Hepatocyte (in vitro differentiated cells): Measurements from ENCODE around the gene SET. TPM values are rescaled to one million over a fixed set of nuclear protein-coding genes. Genes with fewer than 3 reads are reported as not detected.
"Not testable (repeated sequence)": the region's sequence is repeated elsewhere in the genome, so short reads cannot be mapped to it uniquely, and the experiment has no call there.

Experiments
- DNase-seq: peaks from one replicate; pipeline ENCODE4 v3.0.0-alpha.2; 2016; ENCODE audit warnings: low spot score
- H2AFZ ChIP-seq: fragments of 200-600 bp; sonication (generic); 2 replicates; pipeline ENCODE4 v1.6.0; 2016; ENCODE audit warnings: antibody characterized with exemption, mild to moderate bottlenecking
- H3K27ac ChIP-seq: fragments of 200-600 bp; sonication (generic); 2 replicates; pipeline ENCODE4 v1.5.1; 2016; ENCODE audit warnings: mild to moderate bottlenecking
- H3K27me3 ChIP-seq: fragments of 200-600 bp; sonication (generic); 2 replicates; pipeline ENCODE4 v1.6.1; 2016
- H3K36me3 ChIP-seq: fragments of 200-600 bp; sonication (generic); replicated peaks from 2 replicates; pipeline ENCODE4 v1.5.1; 2016; ENCODE audit warnings: low read depth; ENCODE audit not compliant: insufficient read depth
- H3K4me1 ChIP-seq: fragments of 200-600 bp; sonication (generic); 2 replicates; pipeline ENCODE4 v1.5.1; 2016; ENCODE audit warnings: mild to moderate bottlenecking, moderate library complexity; ENCODE audit not compliant: insufficient read depth
- H3K4me2 ChIP-seq: fragments of 200-600 bp; sonication (generic); 2 replicates; pipeline ENCODE4 v1.6.0; 2016
- H3K4me3 ChIP-seq: fragments of 200-600 bp; sonication (generic); 2 replicates; pipeline ENCODE4 v1.5.1; 2016; ENCODE audit warnings: mild to moderate bottlenecking
- H3K79me2 ChIP-seq: fragments of 200-600 bp; sonication (generic); 2 replicates; pipeline ENCODE4 v1.6.0; 2017; ENCODE audit warnings: mild to moderate bottlenecking
- H3K9me2 ChIP-seq: fragments of 200-600 bp; sonication (generic); replicated peaks from 2 replicates; pipeline ENCODE4 v1.6.0; 2017; ENCODE audit warnings: mild to moderate bottlenecking; ENCODE audit not compliant: insufficient read depth
- H3K9me3 ChIP-seq: fragments of 200-600 bp; sonication (generic); 2 replicates; pipeline ENCODE4 v1.5.1; 2016; ENCODE audit warnings: low read depth, mild to moderate bottlenecking
- H4K20me1 ChIP-seq: fragments of 200-600 bp; sonication (generic); 2 replicates; pipeline ENCODE4 v1.6.0; 2016; ENCODE audit warnings: mild to moderate bottlenecking; ENCODE audit not compliant: insufficient read depth, poor library complexity, severe bottlenecking
- EZH2 ChIP-seq: fragments of 200-600 bp; sonication (generic); IDR thresholded peaks from 2 replicates; pipeline ENCODE4 v1.6.1; 2016; ENCODE audit warnings: antibody characterized with exemption, mild to moderate bottlenecking, borderline replicate concordance
- EZH2phosphoT487 ChIP-seq: fragments of 200-600 bp; sonication (generic); IDR thresholded peaks from one replicate; pipeline ENCODE4 v1.6.1; 2018; ENCODE audit warnings: antibody characterized with exemption, mild to moderate bottlenecking, low read depth, moderate library complexity; ENCODE audit not compliant: unreplicated experiment, severe bottlenecking
- WGBS: methylation state at CpG from one replicate; pipeline ENCODE4 v1.1.6; 2016; ENCODE audit warnings: low lambda C conversion rate; ENCODE audit errors: missing lambda C conversion rate; 5-methylcytosine and 5-hydroxymethylcytosine counted together
- polyA plus RNA-seq: library from polyadenylated mRNA; unstranded; fragments of >200 nt; fragmentation: Nextera tagmentation; extraction: Ambion mirVana; gene quantifications from 2 replicates; pipeline ENCODE4 v1.2.1, GENCODE V29; 2016
- total RNA-seq: library from RNA; depleted of rRNA; stranded (reverse); fragments of >200 nt; gene quantifications from 2 replicates; pipeline ENCODE4 v1.2.3, GENCODE V29; 2014
- TF ChIP-seq, protein P1 (sequence below): fragments of 200-600 bp; sonication (generic); IDR thresholded peaks from 2 replicates; pipeline ENCODE4 v1.5.1; 2016; ENCODE audit warnings: antibody characterized with exemption, mild to moderate bottlenecking; ENCODE audit not compliant: poor library complexity

SET gene
- total and polyA plus RNA-seq, 2 experiments from 2014 or later = 217 to 416 TPM

DNA sequence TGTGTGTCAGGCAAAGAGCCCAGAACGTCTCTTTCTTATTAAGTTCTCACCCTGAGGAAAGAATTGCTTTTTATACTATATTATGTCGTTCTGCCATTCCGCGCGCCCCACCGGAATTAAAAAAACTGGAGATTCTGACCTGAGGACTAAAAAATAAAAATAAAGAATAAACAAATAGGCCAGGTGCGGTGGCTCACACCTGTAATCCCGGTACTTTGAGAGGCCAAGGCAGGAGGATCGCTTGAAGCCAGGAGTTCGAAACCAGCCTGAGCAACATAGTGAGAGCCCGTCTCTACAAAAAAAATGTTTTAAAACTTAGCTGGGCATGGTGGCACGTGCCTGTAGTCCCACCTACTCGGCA lies 31.7 kb upstream of the SET start:
- Histone ChIP-seq H3K9me3 (no peaks in the 10 kb centered on the region), H3K79me2 (peaks cover 14% of the 10 kb centered on the region), H3K4me2 (peak overlapping the region; percentile 74), H3K36me3 (no peaks in the 10 kb centered on the region), H3K4me3 (no peak overlapping the region), H3K9me2 (no peaks in the 10 kb centered on the region), H3K4me1 (no peaks in the 10 kb centered on the region), H3K27ac (peak overlapping the region; percentile 99), H2AFZ (peak overlapping the region; percentile 94), H4K20me1 (no peaks in the 10 kb centered on the region), H3K27me3 (no peaks in the 10 kb centered on the region)
- DNase-seq = no peak
- 97% methylated on average over 13 of the region's 13 CpGs for WGBS
- TF ChIP-seq EZH2phosphoT487 = no peak
- TF ChIP-seq, protein P1, sequence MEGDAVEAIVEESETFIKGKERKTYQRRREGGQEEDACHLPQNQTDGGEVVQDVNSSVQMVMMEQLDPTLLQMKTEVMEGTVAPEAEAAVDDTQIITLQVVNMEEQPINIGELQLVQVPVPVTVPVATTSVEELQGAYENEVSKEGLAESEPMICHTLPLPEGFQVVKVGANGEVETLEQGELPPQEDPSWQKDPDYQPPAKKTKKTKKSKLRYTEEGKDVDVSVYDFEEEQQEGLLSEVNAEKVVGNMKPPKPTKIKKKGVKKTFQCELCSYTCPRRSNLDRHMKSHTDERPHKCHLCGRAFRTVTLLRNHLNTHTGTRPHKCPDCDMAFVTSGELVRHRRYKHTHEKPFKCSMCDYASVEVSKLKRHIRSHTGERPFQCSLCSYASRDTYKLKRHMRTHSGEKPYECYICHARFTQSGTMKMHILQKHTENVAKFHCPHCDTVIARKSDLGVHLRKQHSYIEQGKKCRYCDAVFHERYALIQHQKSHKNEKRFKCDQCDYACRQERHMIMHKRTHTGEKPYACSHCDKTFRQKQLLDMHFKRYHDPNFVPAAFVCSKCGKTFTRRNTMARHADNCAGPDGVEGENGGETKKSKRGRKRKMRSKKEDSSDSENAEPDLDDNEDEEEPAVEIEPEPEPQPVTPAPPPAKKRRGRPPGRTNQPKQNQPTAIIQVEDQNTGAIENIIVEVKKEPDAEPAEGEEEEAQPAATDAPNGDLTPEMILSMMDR = no peak
- no peak for TF ChIP-seq EZH2

DNA sequence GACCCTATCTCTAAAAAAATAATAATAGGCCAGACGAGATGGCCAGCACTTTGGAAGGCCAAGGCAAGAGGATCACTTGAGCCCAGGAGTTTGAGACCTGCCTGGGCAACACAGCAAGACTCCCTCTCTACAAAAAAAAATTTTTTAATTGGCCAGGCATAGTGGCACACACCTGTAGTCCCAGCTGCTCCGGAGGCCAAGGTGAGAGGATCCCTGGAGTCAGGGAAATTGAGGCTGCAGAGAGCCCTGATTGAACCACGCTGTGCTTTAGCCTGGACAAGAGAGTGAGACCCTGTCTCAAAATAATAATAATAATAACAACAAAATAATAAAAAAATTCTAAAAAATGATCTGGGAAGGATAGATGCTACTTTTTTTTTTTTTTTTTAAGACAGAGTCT lies 31.2 kb upstream of the SET start:
- no peaks in the 10 kb centered on the region for H3K9me3 ChIP-seq
- no peak for TF ChIP-seq EZH2
- TF ChIP-seq EZH2phosphoT487 = no peak
- TF ChIP-seq, protein P1 = no peak
- H3K36me3 ChIP-seq = no peaks in the 10 kb centered on the region
- no peak for DNase-seq
- peaks cover 14% of the 10 kb centered on the region for H3K79me2 ChIP-seq
- H3K4me3 ChIP-seq = no peak overlapping the region
- peak overlapping the region; percentile 99 for H3K27ac ChIP-seq
- no peaks in the 10 kb centered on the region for H4K20me1 ChIP-seq
- no peaks in the 10 kb centered on the region for H3K9me2 ChIP-seq
- WGBS = 96% methylated on average over 3 of the region's 3 CpGs
- no peaks in the 10 kb centered on the region for H3K4me1 ChIP-seq
- H3K4me2 ChIP-seq = no peak overlapping the region
- no peak overlapping the region for H2AFZ ChIP-seq
- no peaks in the 10 kb centered on the region for H3K27me3 ChIP-seq

DNA sequence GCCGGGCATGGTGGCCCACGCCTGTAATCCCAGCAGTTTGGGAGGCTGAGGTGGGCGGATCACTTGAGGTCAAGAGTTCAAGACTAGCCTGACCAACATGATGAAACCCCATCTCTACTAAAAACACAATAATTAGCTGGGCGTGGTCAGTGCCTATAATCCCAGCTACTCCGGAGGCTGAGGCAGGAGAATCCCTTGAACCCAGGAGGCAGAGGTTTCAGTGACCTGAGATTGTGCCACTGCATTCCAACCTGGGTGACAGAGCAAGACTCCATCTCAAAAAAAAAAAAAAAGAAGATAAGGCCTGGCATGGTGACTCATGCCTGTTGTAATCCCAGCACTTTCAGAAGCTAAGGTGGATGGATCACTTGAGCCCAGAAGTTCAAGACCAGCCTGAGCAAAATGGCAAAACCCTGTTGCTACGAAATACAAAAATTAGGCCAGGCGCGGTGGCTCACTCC lies 22.5 kb upstream of the SET start:
- not testable (repeated sequence) for DNase-seq

DNA sequence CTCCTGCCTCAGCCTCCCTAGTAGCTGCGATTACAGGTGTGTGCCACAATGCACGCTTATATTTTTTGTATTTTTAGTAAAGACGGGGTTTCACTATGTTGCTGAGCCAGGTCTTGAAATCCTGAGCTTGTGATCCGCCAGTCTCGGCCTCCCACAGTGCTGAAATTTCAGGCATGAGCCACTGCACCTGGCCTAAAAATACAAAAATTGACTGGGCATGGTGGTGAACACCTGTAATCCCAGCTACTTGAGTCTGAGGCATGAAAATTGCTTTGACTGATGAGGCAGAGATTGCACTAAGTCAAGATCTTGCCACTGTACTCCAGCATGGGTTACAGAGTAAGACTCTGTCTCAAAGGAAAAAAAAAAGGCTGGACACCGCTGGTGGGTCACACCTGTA lies 19.2 kb upstream of the SET start:
- Histone ChIP-seq H3K4me3 (no peak overlapping the region), H2AFZ (no peak overlapping the region), H3K4me2 (no peak overlapping the region), H3K36me3 (no peaks in the 10 kb centered on the region), H3K27me3 (no peaks in the 10 kb centered on the region), H3K9me2 (no peaks in the 10 kb centered on the region), H3K4me1 (no peaks in the 10 kb centered on the region), H3K9me3 (no peaks in the 10 kb centered on the region), H4K20me1 (no peaks in the 10 kb centered on the region), H3K27ac (no peak overlapping the region), H3K79me2 (no peaks in the 10 kb centered on the region)
- no peak for DNase-seq
- 92% methylated on average over 6 of the region's 6 CpGs for WGBS
- TF ChIP-seq EZH2 (no peak), EZH2phosphoT487 (no peak)
- TF ChIP-seq, protein P1 = no peak

More for the DNA sequence above, 22.5 kb upstream of the SET start:
- H3K4me3 ChIP-seq, H3K27ac ChIP-seq, H2AFZ ChIP-seq, H3K4me1 ChIP-seq, H3K27me3 ChIP-seq, H3K79me2 ChIP-seq, H3K9me2 ChIP-seq, H3K4me2 ChIP-seq, H3K9me3 ChIP-seq, H3K36me3 ChIP-seq, H4K20me1 ChIP-seq: not testable (repeated sequence)
- WGBS = 86% methylated on average over 8 of the region's 8 CpGs
